GM12865 (cell line): ENCODE results near the gene PTCH2.

ENCODE experiments used
- DNase-seq: peaks from one replicate; pipeline ENCODE4 v3.0.0; 2010; ENCODE audit warnings: low read depth
- H3K4me3 ChIP-seq: 2 replicates; pipeline ENCODE4 v1.5.1; 2011; ENCODE audit warnings: mild to moderate bottlenecking, low read depth, low read length, control low read depth
- TF ChIP-seq, protein P1 (sequence below): IDR thresholded peaks from 2 replicates; pipeline ENCODE4 v1.5.1; 2011; ENCODE audit warnings: low read length, control low read depth, low read depth, inconsistent platforms; ENCODE audit not compliant: insufficient read depth; ENCODE audit errors: missing control alignments

PTCH2 gene

GRCh38 chr1:44786841-44787426 is 56.1 kb downstream of the PTCH2 start:
- H3K4me3 ChIP-seq: no peak overlapping the region
- DNase-seq: no peak
- TF ChIP-seq, protein P1, sequence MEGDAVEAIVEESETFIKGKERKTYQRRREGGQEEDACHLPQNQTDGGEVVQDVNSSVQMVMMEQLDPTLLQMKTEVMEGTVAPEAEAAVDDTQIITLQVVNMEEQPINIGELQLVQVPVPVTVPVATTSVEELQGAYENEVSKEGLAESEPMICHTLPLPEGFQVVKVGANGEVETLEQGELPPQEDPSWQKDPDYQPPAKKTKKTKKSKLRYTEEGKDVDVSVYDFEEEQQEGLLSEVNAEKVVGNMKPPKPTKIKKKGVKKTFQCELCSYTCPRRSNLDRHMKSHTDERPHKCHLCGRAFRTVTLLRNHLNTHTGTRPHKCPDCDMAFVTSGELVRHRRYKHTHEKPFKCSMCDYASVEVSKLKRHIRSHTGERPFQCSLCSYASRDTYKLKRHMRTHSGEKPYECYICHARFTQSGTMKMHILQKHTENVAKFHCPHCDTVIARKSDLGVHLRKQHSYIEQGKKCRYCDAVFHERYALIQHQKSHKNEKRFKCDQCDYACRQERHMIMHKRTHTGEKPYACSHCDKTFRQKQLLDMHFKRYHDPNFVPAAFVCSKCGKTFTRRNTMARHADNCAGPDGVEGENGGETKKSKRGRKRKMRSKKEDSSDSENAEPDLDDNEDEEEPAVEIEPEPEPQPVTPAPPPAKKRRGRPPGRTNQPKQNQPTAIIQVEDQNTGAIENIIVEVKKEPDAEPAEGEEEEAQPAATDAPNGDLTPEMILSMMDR: no peak

DNA sequence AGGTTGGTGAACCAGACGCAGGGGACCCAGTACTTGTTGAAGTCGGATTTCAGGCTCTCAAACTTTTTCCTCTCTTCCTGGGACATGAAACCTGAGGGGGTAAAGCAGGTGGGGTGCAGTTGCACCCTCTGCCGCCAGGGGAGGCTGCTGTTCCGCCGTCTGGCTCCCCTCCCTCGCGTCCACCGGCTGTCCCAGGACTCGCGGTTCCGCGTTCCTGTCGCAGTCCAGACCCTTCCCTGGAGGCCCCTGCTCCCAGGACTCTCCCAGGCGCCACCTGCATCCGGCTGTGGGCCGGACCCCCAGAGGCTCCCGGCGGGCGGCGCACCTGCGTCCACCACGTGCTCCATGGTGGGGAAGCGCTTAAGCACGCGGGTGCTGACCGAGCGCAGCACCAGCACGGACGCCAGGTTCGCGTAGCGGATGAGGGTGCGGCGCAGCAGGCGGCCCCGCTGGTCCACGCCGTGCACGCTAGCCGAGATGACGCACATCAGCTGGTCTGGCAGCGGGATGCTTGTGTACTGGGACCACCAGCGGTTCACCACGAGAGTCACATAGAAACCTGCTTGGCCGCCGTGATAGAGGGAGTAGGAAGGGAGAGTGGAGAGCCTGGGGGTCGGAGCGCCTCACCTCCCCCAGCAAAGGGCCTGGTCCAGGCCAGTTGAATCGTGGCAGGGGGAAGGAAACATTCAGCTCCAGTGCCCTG is 56.8 kb downstream of the PTCH2 start:
- TF ChIP-seq, protein P1: peak; percentile 100
- H3K4me3 ChIP-seq: peak overlapping the region; percentile 56
- DNase-seq: peak; percentile 76

- TF ChIP-seq, protein P1: no peak
- DNase-seq: no peak
- H3K4me3 ChIP-seq: peak overlapping the region; percentile 56
Measured at GRCh38 chr1:44785501-44786137, 57.4 kb downstream of the PTCH2 start.

GRCh38 chr1:44785029-44785380 is 58.0 kb downstream of the PTCH2 start:
- H3K4me3 ChIP-seq: no peak overlapping the region
- TF ChIP-seq, protein P1: no peak
- DNase-seq: no peak

DNA sequence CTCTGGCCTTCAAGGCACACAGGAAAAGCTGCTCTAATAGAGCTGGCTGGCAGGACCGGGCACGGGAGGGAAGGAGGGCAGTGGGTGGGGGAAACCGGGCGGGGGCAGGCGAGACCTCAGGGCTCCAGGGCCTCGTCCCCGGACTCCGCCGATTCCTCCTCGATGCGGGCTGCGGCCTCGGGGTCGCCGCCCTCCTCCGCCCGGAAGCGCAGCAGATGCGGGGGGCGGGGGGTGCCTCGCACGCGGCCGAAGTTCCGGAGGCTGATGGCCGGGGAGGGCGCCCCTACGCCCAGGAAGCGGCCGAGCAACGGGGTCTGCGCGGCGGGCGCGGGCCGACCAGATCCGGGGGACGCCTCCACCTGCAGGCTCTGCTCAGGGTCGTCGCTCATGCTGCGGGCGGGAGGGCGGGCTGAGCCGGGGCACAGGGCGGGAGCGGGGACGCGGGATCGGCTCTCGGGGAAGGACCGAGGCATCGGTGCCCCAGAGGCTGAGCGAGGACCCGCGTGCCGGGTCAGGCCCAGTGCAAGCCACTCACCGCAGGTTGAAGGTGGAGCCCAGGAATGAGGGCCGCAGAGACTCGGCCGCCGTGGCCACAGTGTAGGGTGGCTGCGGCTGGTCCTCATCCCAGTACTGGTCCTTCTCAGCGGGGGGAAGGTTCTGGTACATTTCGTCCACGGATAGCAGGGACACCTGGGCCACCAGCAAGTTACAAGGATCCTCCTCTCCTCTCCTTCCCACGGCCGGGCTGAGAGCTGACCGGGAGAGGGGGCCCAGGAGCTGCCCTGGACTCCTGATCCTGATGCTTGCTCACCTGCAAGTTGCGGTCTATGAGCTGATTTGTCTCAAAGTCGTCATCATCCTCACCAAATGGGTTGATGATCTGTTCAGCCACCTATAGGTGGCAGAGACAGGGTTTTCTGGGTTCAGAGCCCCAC is 58.7 kb downstream of the PTCH2 start:
- TF ChIP-seq, protein P1: no peak
- DNase-seq: peak; percentile 48
- H3K4me3 ChIP-seq: peak overlapping the region; percentile 64

DNA sequence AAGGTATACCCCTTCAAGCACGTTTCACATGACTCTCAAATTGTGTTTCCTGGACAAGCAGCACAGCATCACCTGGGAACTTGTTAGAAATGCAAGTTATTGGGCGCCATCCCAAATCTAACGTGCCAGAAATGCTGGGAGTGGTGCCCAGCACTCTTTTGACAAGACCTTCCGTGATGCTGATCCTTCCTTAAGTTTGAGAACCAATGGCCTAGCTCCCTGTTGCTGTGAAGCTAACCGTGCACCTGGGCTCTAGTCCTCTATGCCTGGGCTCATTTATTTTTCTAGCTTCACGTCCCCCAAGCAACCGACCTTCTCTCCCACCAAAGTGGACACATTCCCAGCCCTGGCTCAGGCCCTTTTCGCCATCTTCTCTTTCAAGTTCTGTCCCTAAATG is 59.4 kb downstream of the PTCH2 start:
- DNase-seq: no peak
- TF ChIP-seq, protein P1: no peak
- H3K4me3 ChIP-seq: peak overlapping the region; percentile 64
